Naive thymus-derived CD8-positive, alpha-beta T cell (primary cell): ENCODE results near the gene ZKSCAN5. TPM values are rescaled to one million over a fixed set of nuclear protein-coding genes. Genes with fewer than 3 reads are reported as not detected.

Experiments used
- ATAC-seq, 2 donors: fragments of 150-1000 bp; cut with Tn5 transposase in 1 of 2; sonication (Bioruptor Pico), chemical (Tn5 transposase) in 1 of 2; 1 replicate in 1 of 2; 2 replicates in 1 of 2; pipeline ENCODE4 v1.10.0; 2021; ENCODE audit warnings: mild to moderate bottlenecking in 2 of 2, moderate library complexity in 2 of 2
- POLR2A ChIA-PET: fragments of 350-600 bp; sonication (Branson Sonifier 250); formaldehyde crosslinking; loops from one replicate; lab custom pipeline; 2021; ENCODE audit warnings: antibody characterized with exemption; lab: Charles Lee
- DNase-seq, 10 donors: peaks; one replicate each; pipeline versions ENCODE4 v3.0.0 to v3.0.0-alpha.2; 2020 to 2022
- H3K27ac Mint-ChIP-seq, 10 donors: one replicate each; pipeline ENCODE4 v1.8.0; 2020 to 2022; ENCODE audit warnings: mild to moderate bottlenecking in 10 of 10, mixed read lengths in 10 of 10, moderate library complexity in 4 of 10, inconsistent platforms in 1 of 10
- H3K27me3 Mint-ChIP-seq, 5 donors: one replicate each; pipeline ENCODE4 v1.8.0; 2021 to 2022; ENCODE audit warnings: mixed read lengths in 5 of 5
- H3K36me3 Mint-ChIP-seq, 3 donors: one replicate each; pipeline ENCODE4 v1.8.0; 2020 to 2022; ENCODE audit warnings: mixed read lengths in 3 of 3, mild to moderate bottlenecking in 2 of 3, inconsistent platforms in 1 of 3
- H3K4me1 Mint-ChIP-seq, 4 donors: one replicate each; pipeline ENCODE4 v1.8.0; 2021 to 2022; ENCODE audit warnings: mixed read lengths in 4 of 4
- H3K4me3 Mint-ChIP-seq, 10 donors: one replicate each; pipeline ENCODE4 v1.8.0; 2020 to 2022; ENCODE audit warnings: mild to moderate bottlenecking in 10 of 10, mixed read lengths in 10 of 10, moderate library complexity in 6 of 10, inconsistent platforms in 1 of 10
- H3K9me3 Mint-ChIP-seq, 9 donors: one replicate each; pipeline ENCODE4 v1.8.0; 2020 to 2022; ENCODE audit warnings: mixed read lengths in 9 of 9, mild to moderate bottlenecking in 3 of 9, inconsistent platforms in 1 of 9, moderate library complexity in 1 of 9
- polyA plus RNA-seq, 3 donors: library from polyadenylated mRNA; unstranded; fragments of 300-500 nt; fragmentation: Illumina TruSeq; gene quantifications; one replicate each; pipeline ENCODE4 v1.2.3, GENCODE V29; 2021
- total RNA-seq, 8 experiments: library from RNA in 2 of 8; stranded (reverse) in 2 of 8; gene quantifications; one replicate each; pipeline ENCODE4 v1.2.3 and lab custom pipeline; 2021 to 2026

Gene ZKSCAN5
- total and polyA plus RNA-seq, 5 experiments from 2014 or later: 3.0 to 9.9 (median 5.7) TPM

DNA sequence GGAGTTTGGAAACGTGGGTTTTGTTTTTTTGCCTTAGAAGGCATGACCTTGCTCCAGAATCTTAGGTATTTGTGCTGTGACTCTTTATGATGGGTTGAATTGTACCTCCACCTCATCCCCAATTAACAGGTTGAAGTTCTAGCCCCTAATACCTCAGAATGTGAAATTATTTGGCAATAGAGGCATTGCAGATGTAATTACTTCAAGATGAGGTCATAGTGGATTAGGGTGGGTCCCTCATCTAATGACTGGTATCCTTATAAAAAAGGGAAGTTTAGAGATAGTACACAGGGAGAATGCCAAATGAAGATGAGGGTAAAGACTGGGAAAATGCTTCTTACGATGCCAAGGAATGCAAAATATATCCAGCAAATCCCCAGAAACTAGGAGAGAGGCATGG, 50.5 kb downstream of the ZKSCAN5 start:
- Mint-ChIP-seq H3K27me3 (no peaks in the 10 kb centered on the region), H3K4me3 (peak overlapping the region in 5 of 10 donors; percentile 0 to 13 (median 6)), H3K27ac (peak overlapping the region in 7 of 10 donors; percentile 1 to 89 (median 74)), H3K4me1 (peaks cover 24 to 63% (median 60%) of the 10 kb centered on the region in 4 donors), H3K9me3 (no peaks in the 10 kb centered on the region), H3K36me3 (peaks cover 0 to 28% (median 8%) of the 10 kb centered on the region in 3 donors)
- POLR2A ChIA-PET: no interaction called here
- no peak for ATAC-seq
- DNase-seq: no peak

DNA sequence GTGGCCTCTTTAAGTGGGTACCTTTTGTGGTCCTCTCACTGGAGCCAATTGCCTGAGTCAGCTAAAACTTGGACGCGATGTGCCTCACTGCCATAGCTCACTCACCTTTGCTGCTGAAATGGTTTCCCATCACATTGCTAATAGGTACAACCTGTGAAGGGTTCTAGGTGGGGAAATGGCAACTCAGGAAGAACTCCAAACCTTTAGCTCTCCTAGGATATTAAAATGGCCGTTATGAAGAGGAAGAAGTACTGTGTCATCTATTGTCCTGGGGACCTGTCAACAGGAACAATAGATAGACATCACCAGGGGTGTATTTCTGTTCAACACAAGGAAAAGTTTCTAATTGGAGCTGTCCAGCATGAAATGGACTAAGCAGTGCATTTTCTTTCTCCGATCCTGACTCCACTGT, 52.7 kb downstream of the ZKSCAN5 start:
- POLR2A ChIA-PET: interaction anchor here (0.7 to 4.1 kb wide), 12 partner anchors 9 to 872 kb away, joined by 3 to 71 read pairs (median 21); partner anchors contain the start of genes BUD31, CPSF4, MCM7 and MEPCE
- DNase-seq: no peak
- H3K36me3 Mint-ChIP-seq: peaks cover 0 to 48% (median 9%) of the 10 kb centered on the region in 3 donors

DNA sequence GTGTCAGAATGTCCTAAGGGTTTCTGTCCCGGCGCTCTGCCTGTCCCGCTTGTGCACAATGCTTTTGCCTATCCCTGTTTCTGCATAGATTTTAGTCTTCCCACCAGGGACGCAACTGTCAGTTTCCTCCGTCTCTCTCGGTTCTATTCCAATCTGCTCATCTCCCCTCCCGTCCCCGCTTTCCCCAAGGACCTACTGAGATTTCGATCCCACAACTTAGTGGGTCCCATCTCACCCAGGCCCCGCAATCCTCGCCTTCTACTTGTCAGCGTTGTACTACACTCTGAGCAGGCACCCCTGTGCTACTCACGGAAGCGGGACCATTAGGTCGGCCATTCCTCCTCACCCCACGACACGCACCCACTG, 53.5 kb downstream of the ZKSCAN5 start:
- ATAC-seq (peak; percentile 76 to 80), DNase-seq (no peak)
- POLR2A ChIA-PET: interaction anchor here (0.6 to 4.1 kb wide), 28 partner anchors 9 to 872 kb away, joined by 3 to 71 read pairs (median 4); partner anchors contain the start of genes AP4M1, ATP5MF, BUD31 and CPSF4
- Mint-ChIP-seq H3K36me3 (peaks cover 0 to 55% (median 9%) of the 10 kb centered on the region in 3 donors), H3K9me3 (no peaks in the 10 kb centered on the region), H3K27ac (peak overlapping the region; percentile 98 to 100 (median 100)), H3K4me3 (peak overlapping the region; percentile 91 to 100 (median 99)), H3K27me3 (no peaks in the 10 kb centered on the region), H3K4me1 (peaks cover 33 to 69% (median 65%) of the 10 kb centered on the region in 4 donors)

More for the DNA sequence above, 52.7 kb downstream of the ZKSCAN5 start:
- Mint-ChIP-seq H3K27ac (peak overlapping the region; percentile 98 to 100 (median 100)), H3K9me3 (no peaks in the 10 kb centered on the region), H3K4me3 (peak overlapping the region; percentile 91 to 100 (median 99)), H3K27me3 (no peaks in the 10 kb centered on the region), H3K4me1 (peaks cover 30 to 67% (median 65%) of the 10 kb centered on the region in 4 donors)
- no peak for ATAC-seq

DNA sequence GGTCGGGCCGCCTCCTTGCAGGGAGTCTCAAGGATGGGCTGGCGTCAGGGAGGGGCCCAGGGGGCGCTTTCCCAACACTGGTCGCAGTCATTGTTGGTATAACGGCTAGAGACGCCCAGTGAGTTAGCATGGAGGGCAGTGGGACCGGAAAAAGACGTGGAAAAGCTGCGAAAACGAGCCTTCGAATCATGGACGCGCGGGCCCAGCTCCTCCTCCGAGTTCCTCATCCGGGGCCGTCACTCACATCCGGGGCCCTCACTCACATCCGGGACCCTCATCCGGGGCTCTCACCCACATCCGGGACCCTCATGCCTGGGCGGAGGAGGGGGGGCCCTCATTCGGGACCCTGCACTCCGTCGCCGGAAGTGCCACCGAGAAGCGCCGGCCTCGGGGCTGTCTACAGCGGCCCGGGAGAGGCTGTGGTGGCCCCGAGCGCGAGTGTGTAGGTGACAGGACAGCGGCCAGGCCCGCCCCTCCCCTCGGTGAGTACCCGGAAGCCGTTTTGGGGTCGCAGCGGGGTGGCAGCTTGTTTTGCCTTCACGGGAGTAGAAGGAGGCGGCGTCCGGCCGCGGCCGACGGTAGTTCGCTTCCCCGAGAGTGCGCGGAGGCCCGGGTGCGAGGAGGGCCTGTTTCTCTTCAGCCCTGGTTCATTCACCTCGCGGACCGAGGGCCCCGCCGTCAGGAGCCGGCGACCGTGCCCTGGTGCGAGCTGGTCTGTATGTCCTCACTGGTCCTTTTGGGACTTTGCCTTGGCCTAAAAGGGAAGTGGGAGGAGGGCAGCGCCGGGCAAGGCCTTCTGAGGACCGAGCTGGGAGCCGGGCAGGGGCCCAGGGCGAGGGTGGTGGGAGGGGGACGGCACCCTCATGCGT, 54.1 kb downstream of the ZKSCAN5 start, which contains the start of gene ZNF655:
Gene ZNF655 (plus strand): TSS at position 337 of the 869 bp plus-strand sequence. CDS start 1,918 bp downstream, outside the sequence.
- Mint-ChIP-seq H3K36me3 (peaks cover 0 to 59% (median 9%) of the 10 kb centered on the region in 3 donors), H3K9me3 (no peaks in the 10 kb centered on the region), H3K4me3 (peak within 1 kb of the TSS; percentile 91 to 100 (median 99)), H3K27ac (peak within 1 kb of the TSS; percentile 98 to 100 (median 100)), H3K27me3 (no peaks in the 10 kb centered on the region), H3K4me1 (peaks cover 31 to 71% (median 61%) of the 10 kb centered on the region in 4 donors)
- ATAC-seq (peak; percentile 85), DNase-seq (peak; percentile 82 to 98 (median 95))
- POLR2A ChIA-PET: interaction anchor here (0.6 to 4.1 kb wide), 27 partner anchors 11 to 1025 kb away, joined by 3 to 71 read pairs (median 5); partner anchors contain the start of genes AP4M1, ATP5MF, BUD31 and CPSF4

DNA sequence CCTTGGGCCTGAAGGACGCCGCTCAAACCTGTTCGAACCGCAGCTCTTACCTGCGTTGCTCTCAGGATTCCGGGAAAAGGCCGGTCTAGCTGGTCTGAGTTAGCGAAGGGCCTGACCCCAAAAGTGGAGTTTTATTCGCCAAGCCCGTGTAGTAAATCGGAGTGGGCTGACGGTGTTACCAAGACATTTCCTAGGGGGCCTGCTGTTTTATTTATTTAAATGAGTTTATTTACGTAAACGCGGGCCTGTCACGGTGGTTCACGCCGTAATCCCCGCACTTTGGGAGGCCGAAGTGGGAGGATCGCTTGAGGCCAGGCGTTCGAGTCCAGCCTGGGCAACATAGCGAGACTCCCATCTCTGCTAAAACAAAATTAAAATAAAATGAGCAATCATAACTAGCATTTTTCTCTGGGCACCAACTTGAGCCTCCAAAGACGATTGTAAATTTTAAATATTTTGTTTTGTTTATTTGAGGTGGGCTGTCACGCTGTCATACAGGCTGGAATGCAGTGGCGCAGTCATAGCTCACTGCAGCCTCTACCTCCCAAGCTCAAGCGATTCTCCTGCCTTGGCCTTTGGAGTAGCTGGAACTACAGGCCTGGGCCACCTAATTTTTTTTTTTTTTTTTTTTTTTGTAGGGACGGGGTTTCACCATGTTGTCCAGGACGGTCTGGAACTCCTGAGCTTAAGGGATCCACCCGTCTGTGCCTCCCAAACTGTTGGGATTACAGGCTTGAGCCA, 54.9 kb downstream of the ZKSCAN5 start:
- H3K36me3 Mint-ChIP-seq: peaks cover 0 to 64% (median 11%) of the 10 kb centered on the region in 3 donors
- DNase-seq (peak in 1 of 10 donors; percentile 26), ATAC-seq (no peak)
- no peaks in the 10 kb centered on the region for H3K27me3 Mint-ChIP-seq
- H3K9me3 Mint-ChIP-seq: no peaks in the 10 kb centered on the region
- H3K4me3 Mint-ChIP-seq: peak overlapping the region; percentile 91 to 100 (median 99)
- POLR2A ChIA-PET: interaction anchor here (0.6 to 4.1 kb wide), 17 partner anchors 20 to 1692 kb away, joined by 3 to 71 read pairs (median 5); partner anchors contain the start of genes AP4M1, ARPC1B, ATP5MF and BUD31
- peaks cover 39 to 75% (median 66%) of the 10 kb centered on the region in 4 donors for H3K4me1 Mint-ChIP-seq
- H3K27ac Mint-ChIP-seq: peak overlapping the region; percentile 98 to 100 (median 100)

DNA sequence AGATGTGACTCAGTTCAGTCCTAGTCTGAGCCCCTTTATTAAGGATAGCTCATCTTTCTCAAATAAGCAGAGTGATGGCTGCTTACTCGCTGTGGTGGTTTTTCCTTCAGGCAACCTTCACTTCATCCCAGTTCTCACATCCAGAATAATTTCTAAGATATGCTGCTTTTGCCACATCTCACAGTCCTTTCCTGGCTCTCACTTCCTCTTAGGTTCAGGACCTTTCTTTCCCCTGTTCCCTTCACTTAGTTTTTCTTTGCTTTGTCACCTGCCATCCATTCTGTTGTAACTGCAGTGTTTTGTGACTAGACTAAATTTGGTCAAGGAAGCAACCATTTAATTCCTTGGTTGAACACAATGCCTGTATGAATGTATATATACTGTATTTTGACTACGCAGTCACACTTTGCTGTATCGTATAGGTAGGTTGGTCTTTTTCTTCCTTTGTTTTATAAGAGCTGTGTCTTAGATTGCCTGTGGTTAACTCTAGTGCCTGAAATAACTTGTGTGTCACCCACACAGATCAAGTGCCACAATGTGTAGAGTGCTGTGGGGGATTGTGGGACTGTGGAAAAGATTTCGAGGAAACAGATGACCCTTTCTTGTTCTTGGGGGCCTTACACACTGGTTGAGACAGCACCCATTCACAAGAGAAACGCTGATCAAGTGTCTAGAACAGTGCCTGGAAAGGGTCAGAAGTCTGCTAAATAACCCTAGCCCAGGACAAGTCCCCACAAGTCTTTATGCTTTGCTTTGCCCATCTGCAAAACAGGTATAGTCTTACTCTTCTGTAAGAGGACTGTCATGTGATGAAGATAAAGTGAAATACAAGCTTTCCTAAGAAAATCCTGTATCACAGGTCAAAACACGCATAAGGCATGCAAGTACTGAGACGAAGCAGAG, 56.6 kb downstream of the ZKSCAN5 start:
- no peaks in the 10 kb centered on the region for H3K27me3 Mint-ChIP-seq
- no peak for DNase-seq
- POLR2A ChIA-PET: interaction anchor here (0.6 to 2.0 kb wide), 3 partner anchors 62 to 1037 kb away, joined by 3 to 5 read pairs (median 3); partner anchors contain the start of genes CPSF4 and PTCD1
- H3K4me1 Mint-ChIP-seq: peaks cover 35 to 66% (median 62%) of the 10 kb centered on the region in 4 donors
- peaks cover 0 to 68% (median 7%) of the 10 kb centered on the region in 3 donors for H3K36me3 Mint-ChIP-seq
- peak overlapping the region; percentile 32 to 100 (median 88) for H3K27ac Mint-ChIP-seq
- ATAC-seq: no peak
- H3K9me3 Mint-ChIP-seq: no peaks in the 10 kb centered on the region
- peak overlapping the region; percentile 19 to 100 (median 66) for H3K4me3 Mint-ChIP-seq

DNA sequence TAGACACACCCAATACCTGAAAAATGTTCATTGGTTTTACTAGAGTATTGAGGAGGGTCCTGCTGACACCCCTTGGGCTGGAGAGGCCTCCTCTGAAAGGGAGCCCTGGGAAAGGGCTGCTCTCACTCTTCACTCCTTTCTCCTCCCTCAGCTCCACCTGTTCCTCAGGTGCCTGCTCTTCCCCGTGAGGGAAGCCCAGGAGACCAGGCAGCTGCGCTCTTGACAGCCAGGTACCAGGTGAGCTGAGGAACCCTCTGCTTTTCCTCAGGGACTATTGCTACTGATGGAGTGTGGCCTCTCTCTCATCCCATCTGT, 57.2 kb downstream of the ZKSCAN5 start:
- no peak for DNase-seq
- Mint-ChIP-seq H3K27me3 (no peaks in the 10 kb centered on the region), H3K4me1 (peaks cover 36 to 63% (median 62%) of the 10 kb centered on the region in 4 donors), H3K27ac (peak overlapping the region in 8 of 10 donors; percentile 6 to 100 (median 70)), H3K36me3 (peaks cover 0 to 69% (median 7%) of the 10 kb centered on the region in 3 donors), H3K4me3 (peak overlapping the region in 4 of 10 donors; percentile 12 to 56 (median 48)), H3K9me3 (no peaks in the 10 kb centered on the region)
- ATAC-seq: no peak
- POLR2A ChIA-PET: interaction anchor here (0.6 kb wide), 1 partner anchor 1037 kb away, joined by 3 read pairs; no protein-coding TSS in a partner anchor

DNA sequence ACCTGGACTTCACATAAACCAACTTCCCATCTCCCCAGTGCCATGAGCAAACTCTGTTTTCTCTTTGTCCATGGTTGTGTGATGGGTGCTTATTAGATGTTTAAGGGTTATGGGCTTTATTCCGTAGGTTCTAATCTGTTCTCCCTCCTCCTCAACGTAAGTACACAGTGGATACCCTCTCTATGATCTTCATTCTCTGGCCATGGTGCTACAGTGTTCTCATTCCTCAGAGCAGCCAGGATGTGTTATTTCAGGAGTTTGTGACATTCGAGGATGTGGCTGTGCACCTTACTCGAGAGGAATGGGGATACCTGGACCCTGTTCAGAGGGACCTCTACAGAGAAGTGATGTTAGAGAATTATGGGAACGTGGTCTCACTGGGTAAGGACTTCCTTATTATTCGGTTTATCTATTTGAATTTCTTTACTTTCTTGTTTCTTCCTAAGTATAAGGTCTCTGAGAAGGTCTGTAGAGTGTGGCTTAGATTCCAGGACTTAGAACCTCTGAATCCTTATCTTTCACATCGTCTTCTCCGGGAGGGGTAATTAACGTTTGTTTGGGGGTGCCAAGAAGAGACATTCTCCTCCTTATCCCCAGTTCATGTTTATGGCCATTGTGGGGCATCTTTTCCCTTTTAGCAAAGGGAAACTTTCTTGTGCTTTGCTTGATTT, 57.8 kb downstream of the ZKSCAN5 start:
- peak overlapping the region in 9 of 10 donors; percentile 6 to 90 (median 64) for H3K27ac Mint-ChIP-seq
- no peaks in the 10 kb centered on the region for H3K9me3 Mint-ChIP-seq
- peak overlapping the region in 5 of 10 donors; percentile 20 to 56 (median 52) for H3K4me3 Mint-ChIP-seq
- peaks cover 34 to 58% (median 57%) of the 10 kb centered on the region in 4 donors for H3K4me1 Mint-ChIP-seq
- ATAC-seq (no peak), DNase-seq (no peak)
- POLR2A ChIA-PET: interaction anchor here (0.6 kb wide), 1 partner anchor 1036 kb away, joined by 3 read pairs; no protein-coding TSS in a partner anchor
- H3K27me3 Mint-ChIP-seq: no peaks in the 10 kb centered on the region
- H3K36me3 Mint-ChIP-seq: peaks cover 0 to 68% (median 6%) of the 10 kb centered on the region in 3 donors

DNA sequence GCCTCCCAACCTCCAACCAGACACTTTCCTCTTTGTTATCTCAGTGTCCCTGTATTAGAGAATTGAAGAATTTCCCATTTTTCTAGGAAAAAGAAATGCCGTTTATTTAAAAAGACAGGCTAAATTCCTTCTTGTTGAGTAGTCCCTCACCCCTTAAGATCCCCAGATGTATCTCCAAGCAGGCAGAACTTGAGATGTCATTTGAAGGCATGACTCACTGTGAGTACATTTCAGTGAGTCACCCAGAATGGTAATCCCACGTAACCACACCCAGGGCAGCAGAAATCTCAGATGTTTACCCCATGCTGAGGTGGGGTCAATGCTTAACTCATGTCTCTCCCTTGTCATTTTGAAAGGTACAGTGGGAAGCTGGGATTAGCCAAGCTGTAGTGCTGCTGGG, 58.4 kb downstream of the ZKSCAN5 start:
- H3K4me1 Mint-ChIP-seq: peaks cover 32 to 54% (median 52%) of the 10 kb centered on the region in 4 donors
- no peaks in the 10 kb centered on the region for H3K27me3 Mint-ChIP-seq
- peaks cover 0 to 73% (median 4%) of the 10 kb centered on the region in 3 donors for H3K36me3 Mint-ChIP-seq
- peak in 1 of 10 donors; percentile 21 for DNase-seq
- peak overlapping the region in 6 of 10 donors; percentile 21 to 90 (median 52) for H3K27ac Mint-ChIP-seq
- ATAC-seq: no peak
- H3K9me3 Mint-ChIP-seq: no peaks in the 10 kb centered on the region
- H3K4me3 Mint-ChIP-seq: peak overlapping the region in 3 of 10 donors; percentile 25 to 53 (median 52)
- POLR2A ChIA-PET: no interaction called here

DNA sequence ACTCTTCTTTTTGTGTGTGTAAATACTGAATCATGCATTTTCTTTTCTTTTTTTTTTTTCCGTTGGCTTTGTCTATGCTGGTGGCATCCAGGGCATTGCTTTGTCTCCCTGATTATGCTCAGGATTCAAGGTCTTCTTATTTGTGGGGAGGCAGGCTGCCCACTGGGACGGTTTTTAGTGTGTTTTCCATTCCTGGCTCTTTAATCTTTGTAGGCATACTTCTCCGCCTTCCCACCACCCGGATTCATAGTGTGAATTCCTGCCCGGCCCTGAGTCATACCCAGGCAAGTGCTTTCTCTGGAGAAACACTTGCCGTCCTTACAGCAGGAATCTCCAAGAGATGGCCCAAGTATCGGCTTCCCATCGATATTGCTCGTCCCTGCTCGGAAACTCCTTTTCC, 59.2 kb downstream of the ZKSCAN5 start:
- H3K9me3 Mint-ChIP-seq: no peaks in the 10 kb centered on the region
- peak overlapping the region in 7 of 10 donors; percentile 15 to 80 (median 55) for H3K27ac Mint-ChIP-seq
- H3K4me1 Mint-ChIP-seq: peaks cover 30 to 52% (median 45%) of the 10 kb centered on the region in 4 donors
- DNase-seq (no peak), ATAC-seq (no peak)
- H3K36me3 Mint-ChIP-seq: peaks cover 0 to 67% (median 4%) of the 10 kb centered on the region in 3 donors
- H3K27me3 Mint-ChIP-seq: no peaks in the 10 kb centered on the region
- POLR2A ChIA-PET: no interaction called here
- H3K4me3 Mint-ChIP-seq: peak overlapping the region in 1 of 10 donors; percentile 41
